Activated B cell treated with CpG ODN at 0.5 μM for 24 hours (primary cell): ENCODE data around the gene PEX10. TPM values are rescaled to one million over a fixed set of nuclear protein-coding genes. Genes with fewer than 3 reads are reported as not detected.
A peak's percentile ranks its signal among the peaks of the same experiment; 100 is the strongest.

Experiments
- ATAC-seq: fragments of 200-7000 bp; cut with Tn5 transposase; one replicate; pipeline ENCODE4 v1.10.0; 2021; ENCODE audit warnings: low read depth, mild to moderate bottlenecking, moderate library complexity
- CTCF ChIA-PET: fragments of 350-600 bp; sonication (Branson Sonifier 250); formaldehyde crosslinking; loops from one replicate; lab custom pipeline; 2021; ENCODE audit warnings: antibody characterized with exemption; lab: Charles Lee
- POLR2A ChIA-PET: fragments of 350-600 bp; sonication (Branson Sonifier 250); formaldehyde crosslinking; loops from one replicate; lab custom pipeline; 2021; ENCODE audit warnings: antibody characterized with exemption; lab: Charles Lee
- DNase-seq: peaks from one replicate; pipeline ENCODE4 v3.0.0; 2022
- H3K27ac Mint-ChIP-seq: one replicate; pipeline ENCODE4 v1.8.0; 2020; ENCODE audit warnings: mixed read lengths
- H3K27me3 Mint-ChIP-seq: one replicate; pipeline ENCODE4 v1.8.0; 2021; ENCODE audit warnings: mixed read lengths
- H3K36me3 Mint-ChIP-seq: one replicate; pipeline ENCODE4 v1.8.0; 2021; ENCODE audit warnings: low read depth, mixed read lengths
- H3K4me1 Mint-ChIP-seq: one replicate; pipeline ENCODE4 v1.8.0; 2021; ENCODE audit warnings: mixed read lengths
- H3K4me3 Mint-ChIP-seq: one replicate; pipeline ENCODE4 v1.8.0; 2020; ENCODE audit warnings: mild to moderate bottlenecking, mixed read lengths
- H3K9me3 Mint-ChIP-seq: one replicate; pipeline ENCODE4 v1.8.0; 2020; ENCODE audit warnings: mixed read lengths
- intact Hi-C: fragments of 100-400 bp; cut with micrococcal nuclease; formaldehyde crosslinking; loops from one replicate; pipeline ENCODE4 v1.15.1; 2024
- total RNA-seq: library from RNA; stranded (reverse); gene quantifications from 2 replicates; pipeline ENCODE4 v1.2.3, GENCODE V29; 2022
- TF ChIP-seq, protein P1 (sequence below): fragments of 200-600 bp; IDR thresholded peaks from one replicate; pipeline ENCODE4 v1.8.0; 2022; ENCODE audit warnings: antibody characterized with exemption, mild to moderate bottlenecking

The PEX10 gene
- total RNA-seq, 1 donor from 2014 or later = 18.9 TPM

DNA sequence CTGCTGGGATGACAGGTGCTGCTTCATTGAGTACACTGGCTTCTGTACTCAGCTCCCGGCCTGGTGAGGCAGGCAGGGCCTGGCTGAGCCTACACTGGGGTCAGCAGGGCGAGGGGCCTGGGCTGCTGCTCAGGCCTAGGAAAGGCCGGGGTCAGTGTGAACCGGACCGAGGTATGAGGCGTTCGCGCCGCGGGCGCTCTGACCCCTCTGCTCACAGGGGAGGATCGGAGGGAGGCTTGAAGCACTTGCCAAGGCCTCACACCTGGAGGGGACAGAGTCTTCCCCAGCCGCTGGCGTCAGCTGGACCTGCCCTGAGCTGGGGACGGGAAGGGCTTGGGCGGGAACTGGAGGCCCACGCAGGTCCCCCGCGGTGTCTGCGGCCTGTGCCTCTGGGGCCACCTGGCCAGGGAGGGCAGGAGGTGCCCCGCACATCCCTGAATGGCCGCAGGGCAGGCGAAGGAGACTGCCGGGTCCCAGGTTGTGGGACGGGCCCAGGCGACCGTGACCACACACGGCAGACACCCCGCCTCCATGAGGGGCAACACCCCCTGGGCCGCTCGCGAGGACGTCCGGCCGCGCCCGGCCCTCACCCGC is 466 bp downstream of the PEX10 start:
- intact Hi-C loops = loop anchor here (1.0 to 5.0 kb wide), 7 partner anchors 21 to 1080 kb away; partner anchors contain the start of genes MORN1, PANK4, PRXL2B and RER1
- peak; percentile 24 for DNase-seq
- ChIA-PET POLR2A (interaction anchor here (0.7 to 5.7 kb wide), 3 partner anchors 20 to 136 kb away, joined by 5 to 57 read pairs (median 14); partner anchors contain the start of genes MORN1 and RER1), CTCF (no interaction called here)
- H3K36me3 Mint-ChIP-seq = peaks cover 20% of the 10 kb centered on the region
- peak overlapping the region; percentile 59 for H3K27ac Mint-ChIP-seq
- ATAC-seq = peak; percentile 12
- no peaks in the 10 kb centered on the region for H3K27me3 Mint-ChIP-seq
- TF ChIP-seq, protein P1, sequence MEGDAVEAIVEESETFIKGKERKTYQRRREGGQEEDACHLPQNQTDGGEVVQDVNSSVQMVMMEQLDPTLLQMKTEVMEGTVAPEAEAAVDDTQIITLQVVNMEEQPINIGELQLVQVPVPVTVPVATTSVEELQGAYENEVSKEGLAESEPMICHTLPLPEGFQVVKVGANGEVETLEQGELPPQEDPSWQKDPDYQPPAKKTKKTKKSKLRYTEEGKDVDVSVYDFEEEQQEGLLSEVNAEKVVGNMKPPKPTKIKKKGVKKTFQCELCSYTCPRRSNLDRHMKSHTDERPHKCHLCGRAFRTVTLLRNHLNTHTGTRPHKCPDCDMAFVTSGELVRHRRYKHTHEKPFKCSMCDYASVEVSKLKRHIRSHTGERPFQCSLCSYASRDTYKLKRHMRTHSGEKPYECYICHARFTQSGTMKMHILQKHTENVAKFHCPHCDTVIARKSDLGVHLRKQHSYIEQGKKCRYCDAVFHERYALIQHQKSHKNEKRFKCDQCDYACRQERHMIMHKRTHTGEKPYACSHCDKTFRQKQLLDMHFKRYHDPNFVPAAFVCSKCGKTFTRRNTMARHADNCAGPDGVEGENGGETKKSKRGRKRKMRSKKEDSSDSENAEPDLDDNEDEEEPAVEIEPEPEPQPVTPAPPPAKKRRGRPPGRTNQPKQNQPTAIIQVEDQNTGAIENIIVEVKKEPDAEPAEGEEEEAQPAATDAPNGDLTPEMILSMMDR = no peak
- no peaks in the 10 kb centered on the region for H3K9me3 Mint-ChIP-seq
- H3K4me3 Mint-ChIP-seq = peak overlapping the region; percentile 83
- peaks cover 41% of the 10 kb centered on the region for H3K4me1 Mint-ChIP-seq

DNA sequence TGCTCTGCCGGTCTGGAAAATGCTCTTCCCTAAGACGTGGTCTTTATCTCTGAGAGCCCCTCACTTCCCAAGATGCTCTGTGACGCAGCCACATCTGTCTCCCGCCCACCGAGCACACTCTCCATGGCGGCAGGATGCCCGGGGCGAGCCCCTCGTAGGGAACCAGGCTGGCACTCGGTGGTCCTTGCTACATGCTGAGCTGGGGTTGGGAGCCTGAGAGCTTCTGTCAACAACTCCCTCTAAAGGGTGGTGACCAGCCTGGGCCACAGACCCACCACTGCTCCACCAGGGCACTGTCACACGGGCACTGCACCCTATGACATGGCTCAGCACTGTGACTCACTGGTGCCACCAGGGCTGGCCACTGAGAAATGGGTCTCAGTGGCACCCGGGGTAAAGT is 2.6 kb downstream of the PEX10 start:
- intact Hi-C loops = loop anchor here (5.0 kb wide), 1 partner anchor 1083 kb away; no protein-coding TSS in a partner anchor
- no peak overlapping the region for H3K27ac Mint-ChIP-seq
- TF ChIP-seq, protein P1 = no peak

DNA sequence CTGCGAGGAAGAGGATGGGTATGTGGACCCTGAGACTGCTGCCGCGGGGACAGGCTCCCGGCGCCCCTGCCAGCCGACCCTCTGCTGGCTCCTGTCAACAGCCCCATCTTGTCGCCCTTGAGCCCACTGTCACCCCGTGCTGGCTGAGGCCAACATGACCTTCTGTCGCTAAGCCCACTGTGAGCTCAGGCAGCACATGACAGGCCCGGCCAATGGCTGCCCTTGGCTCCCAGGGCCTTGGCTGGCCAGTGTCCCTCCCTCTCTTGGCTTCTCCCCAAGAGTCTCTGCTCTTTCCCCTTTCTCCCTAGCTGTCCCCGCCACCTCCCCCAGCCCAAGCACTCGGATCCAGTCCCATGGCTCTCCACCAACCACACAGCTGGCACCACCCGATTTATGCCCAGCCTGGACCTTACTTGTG is 3.5 kb downstream of the PEX10 start:
- no peak for ATAC-seq
- no peaks in the 10 kb centered on the region for H3K9me3 Mint-ChIP-seq
- H3K36me3 Mint-ChIP-seq = peaks cover 43% of the 10 kb centered on the region
- ChIA-PET CTCF (interaction anchor here (0.9 kb wide), 1 partner anchor 378 kb away, joined by 3 read pairs; no protein-coding TSS in a partner anchor), POLR2A (interaction anchor here (1.0 kb wide), 1 partner anchor 18 kb away, joined by 3 read pairs; the partner anchor contains the start of genes MORN1 and RER1)
- TF ChIP-seq, protein P1 = no peak
- no peak for DNase-seq
- no peaks in the 10 kb centered on the region for H3K27me3 Mint-ChIP-seq
- H3K4me1 Mint-ChIP-seq = peaks cover 13% of the 10 kb centered on the region
- no peak overlapping the region for H3K27ac Mint-ChIP-seq
- intact Hi-C loops = no loop called here
- H3K4me3 Mint-ChIP-seq = no peak overlapping the region

More for the DNA sequence above, 2.6 kb downstream of the PEX10 start:
- H3K4me1 Mint-ChIP-seq = peaks cover 21% of the 10 kb centered on the region
- ChIA-PET CTCF (no interaction called here), POLR2A (no interaction called here)
- no peaks in the 10 kb centered on the region for H3K9me3 Mint-ChIP-seq
- ATAC-seq = no peak
- peaks cover 35% of the 10 kb centered on the region for H3K36me3 Mint-ChIP-seq
- DNase-seq = no peak
- no peak overlapping the region for H3K4me3 Mint-ChIP-seq
- H3K27me3 Mint-ChIP-seq = no peaks in the 10 kb centered on the region

DNA sequence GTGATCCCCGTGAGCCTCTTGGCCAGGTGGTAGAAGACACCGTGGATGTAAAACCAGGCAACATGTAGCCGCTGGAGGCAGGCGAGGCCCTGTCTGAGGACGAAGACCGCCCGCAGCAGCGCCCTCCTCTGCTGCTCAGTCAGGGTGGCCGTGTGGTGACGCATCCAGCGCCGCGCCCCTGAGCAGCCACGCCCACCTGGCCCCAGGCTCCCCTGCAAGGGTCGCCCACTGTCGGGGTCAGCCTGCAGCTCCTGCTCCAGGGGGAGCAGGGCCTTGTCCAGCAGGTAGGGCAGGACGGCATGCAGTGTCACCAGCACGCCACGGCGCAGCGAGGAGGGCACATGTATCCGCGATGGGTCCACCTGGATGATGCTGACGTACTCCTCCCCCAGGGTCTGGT is 3.9 kb downstream of the PEX10 start:
- Mint-ChIP-seq H3K36me3 (peaks cover 47% of the 10 kb centered on the region), H3K4me1 (peaks cover 11% of the 10 kb centered on the region), H3K9me3 (no peaks in the 10 kb centered on the region), H3K4me3 (no peak overlapping the region), H3K27ac (no peak overlapping the region), H3K27me3 (no peaks in the 10 kb centered on the region)
- TF ChIP-seq, protein P1 = no peak
- POLR2A ChIA-PET = interaction anchor here (1.0 kb wide), 1 partner anchor 17 kb away, joined by 3 read pairs; the partner anchor contains the start of genes MORN1 and RER1
- CTCF ChIA-PET = interaction anchor here (0.9 kb wide), 1 partner anchor 378 kb away, joined by 3 read pairs; no protein-coding TSS in a partner anchor
- intact Hi-C loops = no loop called here
- ATAC-seq (no peak), DNase-seq (no peak)

DNA sequence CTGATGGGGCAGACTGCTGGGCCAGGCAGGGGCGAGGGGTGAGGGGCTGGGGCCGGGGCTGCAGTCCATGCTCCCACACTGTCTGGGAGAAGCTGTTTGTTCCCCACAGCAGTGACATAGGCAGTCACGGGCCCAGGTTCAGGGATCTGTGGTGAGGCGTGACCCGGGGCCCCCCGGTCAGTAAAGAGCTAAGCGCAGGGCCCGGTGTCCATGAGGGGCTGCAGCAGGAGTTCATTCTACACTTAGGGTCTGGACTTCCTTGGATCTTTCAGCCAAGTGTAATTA is 4.4 kb downstream of the PEX10 start:
- Mint-ChIP-seq H3K36me3 (peaks cover 51% of the 10 kb centered on the region), H3K4me1 (peaks cover 11% of the 10 kb centered on the region), H3K9me3 (no peaks in the 10 kb centered on the region), H3K4me3 (no peak overlapping the region), H3K27me3 (no peaks in the 10 kb centered on the region), H3K27ac (no peak overlapping the region)
- intact Hi-C loops = no loop called here
- ChIA-PET POLR2A (interaction anchor here (0.6 to 1.0 kb wide), 4 partner anchors 15 to 148 kb away, joined by 3 to 5 read pairs (median 4); partner anchors contain the start of genes MORN1, RER1 and TNFRSF14), CTCF (interaction anchor here (0.9 kb wide), 1 partner anchor 379 kb away, joined by 3 read pairs; no protein-coding TSS in a partner anchor)
- TF ChIP-seq, protein P1 = no peak
- ATAC-seq (no peak), DNase-seq (no peak)
